OCI-LY7 (cell line): ENCODE results near the gene ADM2.

ENCODE experiments used
- EZH2phosphoT487 ChIP-seq: fragments of 200-600 bp; sonication (generic); IDR thresholded peaks from 2 replicates; pipeline ENCODE4 v1.6.1; 2018; ENCODE audit warnings: low read depth, borderline replicate concordance, mild to moderate bottlenecking, mixed run types, antibody characterized with exemption, low read length, moderate library complexity, mixed read lengths
- TF ChIP-seq, protein P1 (sequence below): fragments of 200-600 bp; sonication (generic); conservative IDR thresholded peaks from 2 replicates; pipeline ENCODE4 v1.5.1; 2014; ENCODE audit warnings: mild to moderate bottlenecking, antibody characterized with exemption, low read length, moderate library complexity, mixed read lengths

DNA sequence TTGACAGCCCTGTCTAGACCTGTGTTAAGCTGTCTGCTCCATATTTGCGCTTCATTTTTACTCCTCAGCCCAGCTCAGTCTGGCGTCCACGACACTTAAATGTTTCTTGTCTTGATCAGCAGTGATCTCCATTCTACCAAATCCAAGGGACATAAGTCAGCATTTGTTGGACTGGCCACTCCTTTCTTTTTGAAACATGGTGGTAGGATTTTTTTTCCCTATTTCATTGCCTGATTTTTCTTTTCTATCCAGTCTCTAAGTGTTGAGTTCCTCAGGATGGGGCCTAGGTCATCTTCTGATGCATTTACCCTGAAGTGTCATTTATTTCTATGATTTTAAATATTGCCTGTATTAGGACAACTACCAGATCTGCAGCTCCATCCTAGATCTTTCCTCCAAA lies 27.6 kb downstream of the ADM2 start:
- TF ChIP-seq, protein P1, sequence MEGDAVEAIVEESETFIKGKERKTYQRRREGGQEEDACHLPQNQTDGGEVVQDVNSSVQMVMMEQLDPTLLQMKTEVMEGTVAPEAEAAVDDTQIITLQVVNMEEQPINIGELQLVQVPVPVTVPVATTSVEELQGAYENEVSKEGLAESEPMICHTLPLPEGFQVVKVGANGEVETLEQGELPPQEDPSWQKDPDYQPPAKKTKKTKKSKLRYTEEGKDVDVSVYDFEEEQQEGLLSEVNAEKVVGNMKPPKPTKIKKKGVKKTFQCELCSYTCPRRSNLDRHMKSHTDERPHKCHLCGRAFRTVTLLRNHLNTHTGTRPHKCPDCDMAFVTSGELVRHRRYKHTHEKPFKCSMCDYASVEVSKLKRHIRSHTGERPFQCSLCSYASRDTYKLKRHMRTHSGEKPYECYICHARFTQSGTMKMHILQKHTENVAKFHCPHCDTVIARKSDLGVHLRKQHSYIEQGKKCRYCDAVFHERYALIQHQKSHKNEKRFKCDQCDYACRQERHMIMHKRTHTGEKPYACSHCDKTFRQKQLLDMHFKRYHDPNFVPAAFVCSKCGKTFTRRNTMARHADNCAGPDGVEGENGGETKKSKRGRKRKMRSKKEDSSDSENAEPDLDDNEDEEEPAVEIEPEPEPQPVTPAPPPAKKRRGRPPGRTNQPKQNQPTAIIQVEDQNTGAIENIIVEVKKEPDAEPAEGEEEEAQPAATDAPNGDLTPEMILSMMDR: no peak
- no peak for TF ChIP-seq EZH2phosphoT487
